GM18951 (cell line): ENCODE measurements around the gene SLC12A5.

Experiments
- POLR2A ChIP-seq: IDR thresholded peaks from 4 replicates; pipeline ENCODE4 v1.6.1; 2011; ENCODE audit warnings: mild to moderate bottlenecking; ENCODE audit not compliant: insufficient read length, insufficient read depth; ENCODE audit errors: extremely low read depth
- in situ Hi-C: fragments of 300-500 bp; cut with MboI; formaldehyde crosslinking; loops from one replicate; pipeline ENCODE4 v1.12.0; 2022; ENCODE audit warnings: low sequenced_read_pairs, mixed read lengths, inconsistent platforms; ENCODE audit not compliant: unreplicated experiment

Gene SLC12A5

DNA sequence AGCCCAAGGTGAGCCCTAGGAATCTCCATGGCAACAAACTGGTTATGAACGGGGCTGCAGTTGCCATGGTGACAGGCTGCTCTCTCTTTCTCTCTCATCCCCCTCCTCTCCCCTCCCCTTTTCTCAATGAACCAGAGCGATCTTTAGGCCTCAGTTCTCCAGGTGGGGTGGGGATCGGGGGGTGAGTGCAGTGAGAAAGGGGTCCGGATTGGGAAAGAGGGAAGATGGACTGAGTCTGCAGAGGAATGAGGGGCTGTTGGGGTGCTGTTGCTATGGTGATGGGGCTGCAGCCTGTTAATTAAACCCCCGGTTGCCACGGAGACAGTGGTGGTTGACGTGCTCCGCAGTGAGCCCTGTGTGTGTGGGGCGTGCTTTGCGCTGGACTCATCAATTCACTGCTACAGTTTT, 3.6 kb upstream of the SLC12A5 start:
- in situ Hi-C loops: no loop called here
- TF ChIP-seq POLR2A: no peak

DNA sequence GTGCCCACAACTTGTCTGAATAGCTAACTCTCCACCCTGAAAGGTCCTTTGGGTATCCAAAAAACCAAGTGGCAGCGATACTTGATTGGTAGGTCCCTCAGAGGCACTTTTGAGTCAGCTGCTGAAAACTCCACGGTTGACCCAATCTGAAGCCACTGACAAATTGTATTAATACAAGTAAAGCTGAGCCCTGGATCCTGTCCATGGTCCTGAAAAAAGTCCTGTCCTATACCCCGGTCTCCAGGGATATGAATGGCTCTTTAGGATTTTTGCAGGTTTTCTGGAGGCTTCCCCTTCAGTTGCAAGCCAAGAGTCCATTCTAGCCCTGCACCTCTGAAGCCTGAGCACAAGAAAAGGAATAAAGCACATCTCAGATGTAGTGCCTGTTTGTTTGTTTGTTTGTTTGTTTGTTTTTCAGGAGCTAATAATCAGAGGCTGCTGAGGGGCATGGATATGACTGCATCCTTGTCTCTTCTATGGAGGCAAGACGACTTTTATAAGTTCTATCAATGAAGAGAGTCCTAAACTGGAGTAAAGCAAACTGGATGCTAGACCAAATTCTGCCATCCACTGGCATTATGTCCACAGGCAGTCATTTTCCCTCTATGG, 1.7 kb upstream of the SLC12A5 start:
- in situ Hi-C loops: no loop called here

DNA sequence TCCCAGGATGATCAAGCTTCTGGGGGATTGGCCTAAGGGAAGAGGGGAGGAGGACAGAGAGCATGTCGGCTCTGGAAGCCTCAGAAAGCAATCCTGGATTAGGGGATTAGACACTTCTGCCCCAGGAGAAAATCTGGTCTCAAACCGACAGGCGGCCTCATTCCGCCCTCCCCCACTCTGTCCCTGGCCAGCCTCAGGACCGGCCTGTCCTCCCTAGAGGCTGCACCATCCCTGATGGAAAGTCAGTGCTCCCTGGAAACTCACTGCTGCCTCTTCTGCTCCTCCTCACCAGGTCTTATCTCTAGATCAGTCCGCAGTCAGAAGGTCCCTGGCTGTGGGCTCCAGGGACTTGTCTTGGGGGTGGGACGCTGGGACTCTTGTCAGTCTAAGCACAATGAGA, 905 bp upstream of the SLC12A5 start:
- in situ Hi-C loops: no loop called here
- no peak for TF ChIP-seq POLR2A

More for the DNA sequence above, 1.7 kb upstream of the SLC12A5 start:
- TF ChIP-seq POLR2A: no peak

DNA sequence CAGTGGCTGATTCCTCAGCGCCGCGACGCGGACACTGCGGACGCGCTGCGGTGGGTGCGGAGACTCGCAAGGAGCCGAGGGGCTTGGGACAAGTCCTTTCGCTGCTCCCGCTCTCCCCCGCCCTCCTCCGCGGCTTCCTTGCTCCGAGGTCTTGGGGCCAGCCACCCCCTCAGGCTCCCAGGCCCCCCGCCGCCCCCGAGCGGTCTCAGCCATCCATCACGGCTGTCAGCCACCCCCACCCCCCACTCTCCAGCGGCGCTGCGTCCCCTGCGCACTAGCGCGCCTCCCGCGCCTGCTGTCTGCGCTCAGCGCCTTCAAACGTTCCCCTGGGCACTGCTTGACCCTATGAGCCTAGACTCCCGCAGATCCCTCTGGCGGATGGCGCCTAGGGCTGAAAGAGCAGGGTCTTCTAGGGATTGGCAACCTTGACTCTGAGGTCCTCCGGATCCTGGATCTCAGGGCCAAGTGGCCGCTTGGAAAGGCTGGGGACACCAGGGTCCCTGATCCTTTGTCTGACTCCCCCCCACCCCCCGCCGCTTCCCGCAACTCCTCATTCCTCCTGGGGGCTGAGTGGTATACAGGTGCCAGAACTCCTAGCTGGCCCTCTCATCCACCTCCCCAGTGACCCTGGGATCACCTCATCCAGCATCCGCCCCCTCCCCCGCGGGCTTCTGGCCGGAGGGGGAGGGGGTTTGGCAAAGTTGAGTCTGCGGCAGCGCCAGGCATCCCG, 1.4 kb downstream of the SLC12A5 start:
- no peak for TF ChIP-seq POLR2A
- in situ Hi-C loops: no loop called here

DNA sequence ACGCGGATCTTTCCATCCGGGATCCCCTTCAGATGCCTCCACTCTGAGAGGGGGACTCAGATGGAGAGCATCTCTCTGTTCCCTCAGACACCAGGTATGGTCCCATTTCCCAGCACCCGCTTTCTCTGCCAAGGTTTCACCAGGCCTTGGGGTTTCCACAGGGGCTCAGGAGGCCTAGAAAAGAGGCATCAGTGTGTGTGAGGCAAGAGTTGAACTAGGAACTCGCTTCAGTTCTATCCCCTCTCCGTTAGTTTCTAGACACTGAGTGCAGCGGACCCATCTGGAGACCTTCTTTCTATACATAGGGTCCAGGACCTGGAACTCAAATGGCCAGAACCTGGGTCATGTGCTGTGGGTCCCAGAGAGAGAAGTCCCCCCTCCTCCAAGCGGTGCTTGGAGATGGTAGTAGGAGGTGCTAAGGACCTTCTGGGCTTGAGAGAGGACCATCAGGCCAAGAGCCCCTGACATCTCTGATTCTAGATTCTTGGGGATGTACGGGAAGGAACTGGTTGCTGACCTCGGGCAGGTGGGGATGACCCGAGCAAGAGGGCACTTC, 2.1 kb downstream of the SLC12A5 start:
- TF ChIP-seq POLR2A: no peak
- in situ Hi-C loops: no loop called here

DNA sequence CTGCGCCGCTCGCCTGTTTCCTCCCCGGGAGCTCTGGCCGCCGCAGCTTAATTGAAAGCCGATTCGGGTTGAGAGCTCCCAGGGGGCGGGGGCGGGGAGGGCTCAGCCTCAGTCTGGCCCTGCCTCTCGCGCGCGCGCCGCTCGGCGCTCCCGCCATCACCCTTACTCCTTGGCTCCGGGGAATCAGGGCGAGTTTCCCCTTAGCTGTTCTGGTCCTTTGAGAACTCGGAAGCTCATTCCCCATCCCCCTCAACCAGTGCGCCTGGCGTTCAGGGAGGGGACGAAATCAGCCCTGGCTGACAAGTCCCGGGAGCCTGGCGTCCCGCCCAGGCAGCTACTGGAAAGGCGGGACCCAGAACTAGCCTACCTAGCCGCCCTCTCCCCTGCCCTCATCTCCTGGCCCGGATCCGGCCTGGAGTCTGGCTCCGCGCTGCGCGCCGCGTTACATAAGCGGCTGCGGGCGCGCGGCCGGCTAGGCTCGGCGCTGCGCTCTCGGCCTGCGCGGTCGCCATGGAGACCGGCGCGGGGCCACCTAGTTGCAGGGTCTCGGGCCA, 2.8 kb downstream of the SLC12A5 start:
- no peak for TF ChIP-seq POLR2A
- in situ Hi-C loops: no loop called here

DNA sequence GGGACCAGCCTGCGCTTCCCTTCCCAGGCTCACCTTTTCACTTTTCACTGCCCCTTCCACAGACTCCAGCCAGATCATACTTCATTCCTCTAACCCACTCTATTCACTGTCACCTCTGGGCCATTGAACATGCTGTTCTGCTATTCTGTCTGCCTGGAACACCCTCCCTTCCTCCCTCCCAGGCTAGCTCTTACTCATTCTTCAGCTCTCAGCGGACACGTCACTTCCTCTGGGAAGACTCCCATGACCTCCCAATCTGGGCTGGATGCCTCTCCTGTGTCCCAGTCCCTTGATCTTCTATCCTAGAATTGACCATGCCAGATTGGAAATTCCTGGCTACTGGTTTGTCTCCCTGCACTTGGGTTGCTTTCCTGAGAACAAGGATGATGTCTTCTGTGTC, 5.0 kb downstream of the SLC12A5 start:
- TF ChIP-seq POLR2A: no peak
- in situ Hi-C loops: no loop called here

DNA sequence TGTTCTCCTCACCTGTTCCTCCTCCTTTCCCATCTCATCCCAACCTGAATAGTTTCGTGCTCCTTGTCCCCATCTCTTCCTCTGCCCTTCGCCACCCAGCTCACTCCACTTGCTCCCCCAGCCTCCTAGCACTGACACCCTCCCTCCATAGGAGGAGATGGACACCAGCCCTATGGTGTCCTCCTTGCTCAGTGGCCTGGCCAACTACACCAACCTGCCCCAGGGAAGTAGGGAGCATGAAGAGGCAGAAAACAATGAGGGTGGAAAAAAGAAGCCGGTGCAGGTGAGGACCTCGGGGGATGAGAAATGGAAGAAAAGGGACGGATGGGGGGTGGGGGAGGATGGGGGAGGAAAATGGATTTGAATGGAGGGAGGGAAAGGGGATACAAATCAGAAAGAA, 6.2 kb downstream of the SLC12A5 start:
- in situ Hi-C loops: no loop called here
- TF ChIP-seq POLR2A: no peak

DNA sequence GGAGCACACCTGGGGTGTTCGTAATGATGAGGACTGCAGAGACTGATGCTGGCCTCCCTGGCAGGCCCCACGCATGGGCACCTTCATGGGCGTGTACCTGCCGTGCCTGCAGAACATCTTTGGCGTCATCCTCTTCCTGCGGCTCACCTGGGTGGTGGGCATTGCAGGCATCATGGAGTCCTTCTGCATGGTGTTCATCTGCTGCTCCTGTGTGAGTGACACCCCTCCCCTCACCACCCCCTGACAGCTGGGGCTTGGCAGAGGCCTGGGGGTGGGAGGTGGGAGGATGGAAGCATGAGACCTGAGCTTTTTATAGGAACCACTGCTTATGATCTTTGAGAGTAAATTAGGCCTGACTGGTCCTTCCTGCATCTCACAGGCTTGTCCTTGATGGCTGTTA, 6.7 kb downstream of the SLC12A5 start:
- TF ChIP-seq POLR2A: no peak
- in situ Hi-C loops: no loop called here

DNA sequence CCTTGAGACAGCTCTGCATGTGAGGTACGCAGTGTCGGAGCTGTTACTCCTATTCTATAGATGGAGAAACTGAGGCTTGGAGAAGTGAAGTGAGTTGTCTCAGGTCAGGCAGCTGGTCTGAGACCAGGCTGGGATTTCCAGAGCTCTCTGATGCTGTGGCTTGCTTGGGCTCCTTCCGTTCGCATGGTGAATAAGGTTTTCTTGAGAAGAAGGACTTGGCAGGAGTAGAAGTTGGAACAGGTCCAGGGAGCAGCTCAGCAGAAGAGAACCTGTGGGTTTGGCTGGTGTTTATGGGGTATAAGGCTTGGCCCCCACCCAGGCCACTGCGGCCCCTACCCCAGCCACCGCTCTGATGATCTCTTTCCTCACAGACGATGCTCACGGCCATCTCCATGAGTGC, 7.4 kb downstream of the SLC12A5 start:
- no peak for TF ChIP-seq POLR2A
- in situ Hi-C loops: no loop called here

DNA sequence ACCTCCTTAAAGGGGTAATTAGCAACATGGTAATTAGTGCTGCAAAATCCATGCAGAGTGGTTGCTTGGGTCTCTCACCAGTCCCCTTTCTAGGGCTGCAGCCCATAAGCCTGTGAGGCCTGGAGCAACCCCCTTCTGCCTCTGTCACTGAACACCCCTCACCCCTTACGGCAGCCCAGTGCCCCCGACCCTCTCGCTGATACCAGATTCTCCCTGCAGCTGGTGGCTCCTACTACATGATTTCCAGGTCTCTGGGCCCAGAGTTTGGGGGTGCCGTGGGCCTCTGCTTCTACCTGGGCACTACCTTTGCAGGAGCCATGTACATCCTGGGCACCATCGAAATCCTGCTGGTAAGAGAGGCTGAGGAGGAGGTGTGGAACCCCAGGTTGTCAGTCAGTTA, 8.0 kb downstream of the SLC12A5 start:
- no peak for TF ChIP-seq POLR2A
- in situ Hi-C loops: no loop called here

DNA sequence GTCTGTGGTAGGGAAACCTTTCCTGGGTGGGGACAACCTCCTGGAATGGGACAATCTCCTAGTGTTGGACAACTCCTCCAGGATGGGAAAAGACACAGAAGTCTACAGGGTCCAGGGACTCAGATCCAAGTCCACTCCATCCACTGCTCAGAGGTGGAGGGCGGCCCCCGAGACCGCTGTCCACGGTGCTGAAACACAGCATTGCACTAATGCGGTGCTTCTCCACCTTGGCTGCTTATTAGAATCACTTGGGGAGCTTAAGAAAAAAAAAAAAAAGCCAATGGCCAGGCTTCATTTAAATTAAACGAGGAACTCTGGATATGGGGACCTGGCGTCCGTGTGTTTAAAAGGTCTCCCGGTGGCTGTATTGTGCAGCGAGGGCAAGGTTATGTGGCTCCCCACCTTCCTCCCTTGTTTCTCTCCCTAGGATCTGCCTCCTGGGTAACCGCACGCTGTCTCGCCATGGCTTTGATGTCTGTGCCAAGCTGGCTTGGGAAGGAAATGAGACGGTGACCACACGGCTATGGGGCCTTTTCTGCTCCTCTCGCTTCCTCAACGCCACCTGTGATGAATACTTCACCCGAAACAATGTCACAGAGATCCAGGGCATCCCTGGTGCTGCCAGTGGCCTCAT, 12.0 kb downstream of the SLC12A5 start:
- no peak for TF ChIP-seq POLR2A
- in situ Hi-C loops: no loop called here

DNA sequence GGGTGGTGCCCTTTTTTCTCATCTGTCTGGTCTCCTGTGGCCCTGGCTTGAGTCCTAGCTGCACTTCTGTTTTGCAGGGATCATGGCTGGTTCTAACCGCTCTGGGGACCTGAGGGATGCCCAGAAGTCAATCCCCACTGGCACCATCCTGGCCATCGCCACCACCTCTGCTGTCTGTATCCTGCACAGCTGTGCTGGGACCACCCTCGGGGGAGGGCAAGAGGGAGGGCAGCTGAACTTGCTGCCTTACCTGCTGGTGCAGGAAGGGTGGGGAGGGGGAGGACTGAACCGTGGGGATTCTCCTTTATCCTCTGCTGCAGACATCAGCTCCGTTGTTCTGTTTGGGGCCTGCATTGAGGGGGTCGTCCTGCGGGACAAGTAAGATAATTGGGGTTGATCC, 14.5 kb downstream of the SLC12A5 start:
- TF ChIP-seq POLR2A: no peak
- in situ Hi-C loops: no loop called here
